Measurements from ENCODE around the gene ANKRD30BL.
"Not testable (repeated sequence)": the region's sequence is repeated elsewhere in the genome, so short reads cannot be mapped to it uniquely, and the experiment has no call there.

Gene ANKRD30BL

GRCh38 chr2:132161161-132162124 is at the start of gene ANKRD30BL:
ANKRD30BL (minus strand) TSS chr2:132161952; CDS start chr2:132161705, 247 bp downstream.
- in situ Hi-C loops (cut with HindIII; ENCODE audit: low pct_ligation_motif_present, low pct_unique_long_range_greater_than_20kb, low sequenced_read_pairs); DNase-seq: not testable (repeated sequence)

- in situ Hi-C loops (cut with HindIII; ENCODE audit: low pct_ligation_motif_present, low pct_unique_long_range_greater_than_20kb, low sequenced_read_pairs); DNase-seq: not testable (repeated sequence)
Observed at GRCh38 chr2:132202866-132203265, 41.1 kb upstream of the ANKRD30BL start.

- in situ Hi-C loops (cut with HindIII; ENCODE audit: low pct_ligation_motif_present, low pct_unique_long_range_greater_than_20kb, low sequenced_read_pairs); DNase-seq: not testable (repeated sequence)
Observed at GRCh38 chr2:132192854-132193253, 31.1 kb upstream of the ANKRD30BL start.

- in situ Hi-C loops (cut with HindIII; ENCODE audit: low pct_ligation_motif_present, low pct_unique_long_range_greater_than_20kb, low sequenced_read_pairs); DNase-seq: not testable (repeated sequence)
Observed at GRCh38 chr2:132167100-132167499, 5.3 kb upstream of the ANKRD30BL start.

- in situ Hi-C loops (cut with HindIII; ENCODE audit: low pct_ligation_motif_present, low pct_unique_long_range_greater_than_20kb, low sequenced_read_pairs); DNase-seq: not testable (repeated sequence)
Observed at GRCh38 chr2:132162125-132162660, 441 bp upstream of the ANKRD30BL start.

GRCh38 chr2:132146774-132147173 is 15.0 kb downstream of the ANKRD30BL start:
- in situ Hi-C loops (cut with HindIII; ENCODE audit: low pct_ligation_motif_present, low pct_unique_long_range_greater_than_20kb, low sequenced_read_pairs): not testable (repeated sequence)
- DNase-seq: peak; percentile 61
